Lower leg skin (tissue), 4 donors: ENCODE data around the gene RIN1. TPM values are rescaled to one million over a fixed set of nuclear protein-coding genes. Genes with fewer than 3 reads are reported as not detected.

Source experiments
- DNase-seq, 2 donors: peaks; one replicate each; pipeline ENCODE4 v3.0.0-alpha.2; 2019; ENCODE audit warnings: low spot score in 2 of 2
- H3K4me3 ChIP-seq: fragments of 200-600 bp; sonication (generic); 2 replicates; pipeline ENCODE4 v1.5.1; 2017; ENCODE audit warnings: mild to moderate bottlenecking, low read depth; ENCODE audit not compliant: poor library complexity, severe bottlenecking
- CTCF ChIP-seq, 3 donors: fragments of 450-650 bp; IDR thresholded peaks; one replicate each; pipeline ENCODE4 v1.5.1; 2016; ENCODE audit warnings: antibody characterized with exemption in 3 of 3, mild to moderate bottlenecking in 3 of 3, moderate library complexity in 2 of 3
- POLR2A ChIP-seq, 2 donors: fragments of 450-650 bp; IDR thresholded peaks; one replicate each; pipeline ENCODE4 v1.6.1; 2016 to 2017; ENCODE audit warnings: antibody characterized with exemption in 2 of 2, mild to moderate bottlenecking in 1 of 2, moderate library complexity in 1 of 2
- WGBS, 2 donors: methylation state at CpG; one replicate each; pipeline ENCODE4 v1.1.5; 2018; 5-methylcytosine and 5-hydroxymethylcytosine counted together
- intact Hi-C: fragments of 100-400 bp; cut with DNase I; formaldehyde crosslinking; loops from one replicate; pipeline ENCODE4 v1.15.0; 2023; ENCODE audit warnings: low total_unique reads
- total RNA-seq, 4 donors: library from RNA; depleted of rRNA; stranded (reverse); fragments of >200 nt; gene quantifications; one replicate each; pipeline ENCODE4 v1.1.0, GENCODE V29; 2016

RIN1 gene
- total RNA-seq, 4 donors from 2014 or later = 48.3 to 56.9 (median 53.8) TPM

GRCh38 chr11:66369073-66369894 lies 33.0 kb upstream of the RIN1 start:
- TF ChIP-seq CTCF (IDR thresholded peaks at IDR 0.05) (no peak), POLR2A (IDR thresholded peaks at IDR 0.05) (no peak)
- DNase-seq = no peak
- no peak overlapping the region for H3K4me3 ChIP-seq
- intact Hi-C loops = no loop called here
- WGBS, 2 donors = 87% methylated on average over 23 to 24 of the region's 25 CpGs

GRCh38 chr11:66368484-66368883 lies 32.2 kb upstream of the RIN1 start:
- DNase-seq = no peak
- TF ChIP-seq CTCF (IDR thresholded peaks at IDR 0.05) (no peak), POLR2A (IDR thresholded peaks at IDR 0.05) (no peak)
- WGBS, 2 donors = 89 to 95% methylated on average over 5 to 6 of the region's 6 CpGs
- intact Hi-C loops = no loop called here
- no peak overlapping the region for H3K4me3 ChIP-seq

DNA sequence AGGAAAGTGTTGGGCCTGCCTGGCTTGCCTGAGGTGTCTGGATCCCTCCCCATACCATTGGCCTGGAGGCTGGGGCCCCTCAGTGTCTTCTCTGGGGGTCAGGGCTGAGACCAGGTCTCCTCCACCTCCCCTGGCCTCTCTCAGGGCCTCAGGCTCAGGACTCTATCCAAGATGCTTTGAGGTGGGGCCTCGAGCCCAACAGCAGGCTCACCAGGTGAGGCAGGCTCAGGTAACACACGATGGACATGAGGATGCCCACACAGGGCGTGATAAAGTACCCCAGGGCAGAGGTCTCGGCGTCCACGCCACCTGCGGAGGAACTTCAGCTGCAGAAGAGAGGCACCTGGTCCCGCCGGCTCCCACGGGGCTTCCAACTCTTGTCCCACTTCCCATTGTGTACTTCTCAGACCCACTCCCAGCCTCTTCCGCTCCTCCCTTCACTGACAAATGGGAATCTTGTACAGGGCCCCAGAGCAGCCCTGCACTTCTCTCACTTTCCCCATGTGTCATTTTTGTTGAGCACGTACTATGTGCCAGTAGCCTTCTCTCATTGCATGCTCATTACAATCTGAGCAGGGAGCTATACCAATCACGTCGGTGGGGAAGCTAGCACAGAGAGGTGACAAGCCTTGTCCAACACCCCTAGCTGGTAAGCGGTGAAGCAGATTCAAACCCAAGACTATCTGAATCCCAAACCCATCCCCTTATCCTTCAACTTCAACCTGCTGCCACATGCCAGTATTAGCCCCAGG lies 31.5 kb upstream of the RIN1 start:
- intact Hi-C loops = no loop called here
- no peak overlapping the region for H3K4me3 ChIP-seq
- DNase-seq = no peak
- WGBS, 2 donors = 82 to 83% methylated on average over 15 of the region's 15 CpGs
- TF ChIP-seq POLR2A (IDR thresholded peaks at IDR 0.05) (no peak), CTCF (IDR thresholded peaks at IDR 0.05) (no peak)

DNA sequence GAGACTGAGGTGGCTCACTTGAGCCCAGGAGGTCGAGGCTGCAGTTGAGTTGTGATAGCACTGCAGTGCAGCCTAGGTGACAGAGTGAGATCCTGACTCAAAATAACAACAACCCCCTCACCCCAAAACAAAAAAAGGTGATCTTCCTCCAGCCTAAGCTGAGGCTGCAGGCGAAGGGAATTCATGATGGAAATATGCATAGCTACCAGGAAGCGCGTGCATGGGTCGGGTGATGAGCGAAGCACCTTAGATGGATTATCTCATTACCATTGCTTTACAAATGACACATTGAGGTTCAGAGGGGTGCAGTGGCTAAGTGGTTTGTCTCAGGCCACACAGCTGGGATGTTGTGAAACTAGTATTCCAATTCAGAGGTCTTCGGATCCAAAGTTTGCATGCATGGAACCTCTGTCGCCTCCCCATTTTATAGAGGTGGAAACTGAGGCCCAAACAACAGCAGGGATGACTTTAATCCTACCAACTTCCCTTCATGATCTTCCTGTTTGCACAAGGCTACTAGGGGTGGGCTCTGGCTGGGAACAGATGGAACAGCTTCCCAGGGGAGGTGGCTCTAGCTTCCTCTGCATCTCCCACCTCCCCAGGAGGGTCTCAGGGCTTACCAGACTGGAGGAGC lies 30.7 kb upstream of the RIN1 start:
- DNase-seq = no peak
- intact Hi-C loops = no loop called here
- 92 to 97% methylated on average over 8 of the region's 8 CpGs for WGBS, 2 donors
- no peak for TF ChIP-seq POLR2A (IDR thresholded peaks at IDR 0.05)
- no peak for TF ChIP-seq CTCF (IDR thresholded peaks at IDR 0.05)
- H3K4me3 ChIP-seq = no peak overlapping the region

DNA sequence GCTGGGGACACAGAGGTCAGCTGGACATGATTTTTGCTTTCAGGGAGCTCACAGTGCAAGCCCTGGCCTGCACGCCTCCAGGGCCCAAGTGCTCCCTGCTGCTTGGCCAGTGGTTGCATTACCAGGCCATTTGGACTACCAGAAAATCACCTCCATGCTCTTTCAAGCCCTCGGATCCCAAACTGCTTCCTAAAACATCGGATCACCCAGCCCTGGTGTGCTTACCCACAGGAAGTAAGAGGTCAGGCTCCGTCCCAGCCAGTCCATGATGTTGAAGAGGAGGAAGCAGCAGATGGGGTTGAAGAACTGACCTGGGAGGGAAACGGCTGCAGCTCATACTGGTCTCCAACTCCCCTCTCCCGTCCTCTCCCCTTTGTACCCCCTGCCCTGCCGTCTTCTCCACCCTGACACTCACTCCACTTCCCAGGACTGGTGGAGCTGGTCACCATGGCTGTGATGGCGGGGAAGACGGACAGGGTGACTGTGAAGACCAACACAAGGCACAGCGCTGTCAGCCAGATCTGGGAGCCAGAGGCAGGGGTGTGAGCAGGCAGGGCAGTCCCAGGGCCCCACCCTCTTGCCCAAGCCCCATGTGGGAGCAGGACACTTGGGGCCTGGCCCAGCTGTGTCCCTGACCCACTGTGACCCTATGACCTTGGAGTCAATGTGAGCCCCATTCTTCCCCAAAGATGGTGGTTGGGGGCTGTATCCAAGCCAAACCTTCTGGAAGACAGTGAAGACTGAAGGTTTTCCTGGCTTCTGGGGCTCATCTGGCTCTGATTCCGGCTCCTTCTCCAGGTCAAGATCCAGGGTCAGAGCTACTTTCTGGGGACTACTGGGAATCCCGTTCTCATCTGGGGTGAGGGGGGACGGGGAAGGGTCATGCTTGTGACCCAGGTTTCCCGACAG lies 29.7 kb upstream of the RIN1 start:
- no peak overlapping the region for H3K4me3 ChIP-seq
- WGBS, 2 donors = 65 to 77% methylated on average over 14 of the region's 14 CpGs
- no peak for TF ChIP-seq POLR2A (IDR thresholded peaks at IDR 0.05)
- TF ChIP-seq CTCF (IDR thresholded peaks at IDR 0.05) = no peak
- intact Hi-C loops = no loop called here
- DNase-seq = no peak
